Stimulated activated CD4-positive, alpha-beta T cell treated with anti-CD3 and anti-CD28 coated beads, Interleukin-2, amount 100 ng/mL, for 4 hours (primary cell): ENCODE data around the gene DCK.
"Not testable (repeated sequence)": the region's sequence is repeated elsewhere in the genome, so short reads cannot be mapped to it uniquely, and the experiment has no call there.

Experiments
- DNase-seq: peaks from one replicate; pipeline ENCODE4 v3.0.0-alpha.2; 2020; ENCODE audit warnings: low read depth

The DCK gene

DNA sequence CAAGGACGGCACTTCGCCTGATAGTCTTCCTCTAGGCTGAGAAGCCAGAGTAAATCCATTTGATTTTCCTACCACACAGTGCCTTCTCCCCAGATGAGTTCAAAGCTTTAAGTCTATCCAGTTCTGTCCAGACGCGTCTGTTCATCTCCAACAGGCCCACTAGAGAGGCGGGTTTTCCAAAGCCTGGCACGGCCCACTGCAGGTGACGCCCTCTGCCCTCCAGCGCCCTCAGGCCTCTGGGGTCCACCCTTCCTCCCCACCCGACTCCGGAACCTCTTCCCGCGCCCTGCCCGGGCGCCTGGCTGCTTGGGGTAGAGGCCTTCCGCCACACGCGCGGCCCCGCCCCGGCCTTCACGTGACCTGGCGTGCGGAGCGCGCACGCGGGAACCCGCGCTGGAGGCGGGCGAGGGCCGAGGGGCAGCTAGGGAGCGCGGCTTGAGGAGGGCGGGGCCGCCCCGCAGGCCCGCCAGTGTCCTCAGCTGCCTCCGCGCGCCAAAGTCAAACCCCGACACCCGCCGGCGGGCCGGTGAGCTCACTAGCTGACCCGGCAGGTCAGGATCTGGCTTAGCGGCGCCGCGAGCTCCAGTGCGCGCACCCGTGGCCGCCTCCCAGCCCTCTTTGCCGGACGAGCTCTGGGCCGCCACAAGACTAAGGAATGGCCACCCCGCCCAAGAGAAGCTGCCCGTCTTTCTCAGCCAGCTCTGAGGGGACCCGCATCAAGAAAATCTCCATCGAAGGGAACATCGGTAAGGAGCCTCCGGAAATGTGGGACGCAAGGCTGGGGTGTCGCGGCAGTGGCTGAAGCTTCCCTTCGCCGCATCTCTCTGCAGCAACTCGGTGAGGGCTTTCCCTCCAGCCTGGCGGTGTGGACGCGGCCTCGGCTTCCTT is at the start of gene DCK:
Gene DCK (plus strand): TSS at position 469 of the 888 bp plus-strand sequence. CDS start 187 bp downstream, at position 656.
- DNase-seq, result peak; percentile 76

DNA sequence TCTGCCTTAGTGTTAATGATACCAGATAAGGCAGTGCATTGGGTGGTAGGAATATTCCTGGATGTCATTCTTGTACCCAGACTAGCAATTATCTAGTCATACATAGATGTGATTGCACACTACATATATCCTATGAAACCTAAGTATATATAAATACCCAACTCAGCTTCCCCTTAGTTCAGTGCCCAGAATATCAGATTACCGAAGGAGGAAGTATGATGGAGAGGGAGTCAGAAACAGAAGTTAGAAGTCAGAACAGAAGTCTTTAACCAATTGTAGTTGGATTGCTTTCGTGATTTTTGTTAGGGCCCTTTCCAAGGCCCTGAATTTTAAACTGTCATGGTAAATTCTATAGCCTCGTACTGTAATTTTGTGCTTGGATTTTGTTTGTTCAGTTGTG is 48.4 kb upstream of the DCK start:
- DNase-seq, result no peak

DNA sequence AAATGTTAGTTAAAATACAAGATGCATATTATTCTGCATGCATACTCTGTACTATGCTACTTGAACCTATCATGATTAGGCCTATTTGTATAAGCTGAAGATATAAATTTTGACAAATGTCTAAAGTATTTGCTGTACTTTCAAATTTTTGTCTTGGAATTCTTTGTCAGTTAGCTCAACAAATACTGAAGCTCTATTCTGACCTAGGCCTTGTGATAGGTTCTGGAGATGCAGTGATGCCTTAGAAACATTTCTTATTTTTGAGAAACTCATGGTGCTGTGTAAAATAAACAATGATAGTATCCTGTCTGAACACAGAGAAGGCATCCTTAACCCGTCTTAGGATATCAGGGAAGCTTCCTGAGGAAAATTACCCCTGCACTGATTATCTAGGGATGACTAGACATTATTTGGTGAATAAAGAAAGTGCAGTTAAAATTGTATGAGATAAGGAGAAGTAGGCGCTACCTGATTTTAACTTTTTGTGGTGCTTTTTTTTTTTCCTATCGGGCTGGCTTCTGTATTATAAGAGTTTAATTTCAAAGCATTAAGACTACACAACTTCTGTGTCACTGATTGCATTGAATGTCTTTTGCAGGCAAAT is 47.9 kb upstream of the DCK start:
- DNase-seq, result no peak

DNA sequence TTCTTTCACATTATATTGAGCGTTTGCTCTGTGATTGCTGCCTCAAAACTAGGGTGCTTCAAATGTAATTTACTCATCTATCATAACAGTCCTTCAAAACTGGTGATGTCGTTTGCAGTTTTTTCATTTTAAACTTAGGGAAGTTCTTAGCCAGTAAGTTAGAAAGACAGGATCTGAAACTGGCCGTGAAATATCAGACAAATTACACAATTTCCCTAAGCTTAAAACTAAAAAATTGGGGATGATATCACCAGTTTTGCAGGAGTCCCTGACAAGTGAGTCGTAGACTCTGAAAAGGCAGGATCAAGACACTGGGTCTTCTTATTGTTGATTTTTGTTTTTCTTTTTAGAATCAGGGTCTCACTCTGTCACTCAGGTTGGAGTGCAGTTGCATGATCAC is 46.5 kb upstream of the DCK start:
- DNase-seq, result no peak

DNA sequence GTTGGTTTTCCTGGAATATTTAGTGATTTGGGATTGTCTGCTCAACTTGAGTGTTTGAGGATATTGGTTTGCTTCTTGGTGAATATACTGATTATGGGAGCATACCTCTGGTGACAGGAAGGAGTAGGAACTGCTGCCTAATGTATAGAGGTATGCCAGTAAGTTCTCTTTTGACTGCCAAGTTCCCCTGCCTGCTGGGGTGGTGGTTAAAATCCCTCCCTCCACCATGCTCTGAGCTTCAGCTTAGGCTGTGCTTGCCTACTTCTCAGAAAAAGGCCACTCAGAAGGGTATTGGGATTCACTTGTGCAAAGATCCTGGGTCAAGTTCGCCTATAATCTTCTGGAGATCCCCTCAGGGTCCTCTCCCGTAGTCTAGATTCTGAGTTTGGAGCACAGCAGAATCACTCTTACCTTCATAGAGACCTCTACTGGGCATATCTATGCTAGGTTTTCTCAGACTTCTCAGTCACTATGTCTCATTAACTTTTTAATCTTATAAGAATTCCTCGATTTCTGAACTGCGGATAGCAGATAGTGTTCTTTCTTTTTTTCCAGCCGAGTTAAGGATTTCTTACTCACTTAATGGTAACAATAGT is 44.7 kb upstream of the DCK start:
- DNase-seq, result no peak

DNA sequence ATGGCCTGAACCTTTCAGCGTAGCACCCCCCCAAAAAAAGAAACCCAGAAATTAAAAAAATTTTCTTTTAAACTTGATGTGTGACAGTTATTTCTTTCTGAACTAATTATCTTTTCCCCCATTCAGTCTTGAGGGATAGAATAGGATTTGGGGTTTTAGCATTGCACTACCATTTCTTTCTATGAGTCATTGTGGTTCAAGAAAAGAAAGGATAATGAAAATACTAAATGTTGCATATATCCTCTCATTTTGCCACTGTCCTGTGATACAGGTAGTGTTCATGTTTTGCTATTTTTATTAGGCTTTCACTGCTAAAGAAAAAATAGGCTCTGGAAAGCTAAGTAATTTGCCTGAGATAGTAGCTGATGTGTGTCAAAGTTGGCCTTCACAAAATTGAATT is 39.4 kb upstream of the DCK start:
- no peak for DNase-seq

DNA sequence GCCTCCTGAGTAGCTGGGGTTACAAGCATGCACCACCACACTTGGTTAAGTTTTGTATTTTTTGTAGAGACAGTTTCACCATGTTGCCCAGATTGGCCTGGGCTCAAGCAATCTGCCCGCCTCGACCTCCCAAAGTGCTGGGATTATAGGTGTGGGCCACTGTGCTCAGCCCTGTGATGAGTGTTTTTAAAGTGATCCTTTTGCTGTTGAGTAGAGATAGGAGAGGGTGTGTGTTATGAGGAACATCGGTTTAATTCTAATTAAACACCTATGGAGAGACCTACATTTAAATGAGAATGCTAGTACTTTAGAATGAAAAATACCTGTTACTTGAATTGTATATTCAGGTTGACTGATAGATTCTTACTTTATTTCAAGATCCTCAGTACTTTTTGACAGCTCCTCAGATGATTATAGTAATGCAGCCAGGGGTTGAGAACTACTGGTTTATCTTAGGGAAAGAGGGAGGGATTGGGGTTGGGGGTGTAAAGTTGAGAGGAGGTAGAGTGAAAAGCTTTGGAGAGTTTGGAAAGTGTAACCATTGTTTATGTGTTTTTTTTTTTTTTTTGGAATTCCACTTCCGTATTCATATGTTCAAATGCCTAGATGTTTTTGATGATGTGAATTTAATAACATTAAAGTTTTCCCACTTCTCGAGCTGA is 36.8 kb upstream of the DCK start:
- no peak for DNase-seq

DNA sequence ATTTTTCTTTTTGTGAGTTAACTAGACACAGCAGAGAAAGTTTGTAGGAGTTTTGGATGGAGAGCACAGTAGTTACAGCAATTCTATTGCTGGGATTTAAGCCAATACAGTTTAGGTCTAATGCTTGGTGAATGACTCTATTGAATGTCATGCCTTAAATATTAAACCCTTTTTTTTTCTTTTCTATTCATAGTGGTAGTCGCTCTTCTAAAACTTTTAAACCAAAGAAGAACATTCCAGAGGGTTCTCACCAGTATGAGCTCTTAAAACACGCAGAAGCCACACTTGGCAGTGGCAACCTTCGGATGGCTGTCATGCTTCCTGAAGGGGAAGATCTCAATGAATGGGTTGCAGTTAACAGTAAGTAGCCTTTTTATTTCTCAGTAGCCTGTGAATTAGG is 34.8 kb upstream of the DCK start:
- no peak for DNase-seq

DNA sequence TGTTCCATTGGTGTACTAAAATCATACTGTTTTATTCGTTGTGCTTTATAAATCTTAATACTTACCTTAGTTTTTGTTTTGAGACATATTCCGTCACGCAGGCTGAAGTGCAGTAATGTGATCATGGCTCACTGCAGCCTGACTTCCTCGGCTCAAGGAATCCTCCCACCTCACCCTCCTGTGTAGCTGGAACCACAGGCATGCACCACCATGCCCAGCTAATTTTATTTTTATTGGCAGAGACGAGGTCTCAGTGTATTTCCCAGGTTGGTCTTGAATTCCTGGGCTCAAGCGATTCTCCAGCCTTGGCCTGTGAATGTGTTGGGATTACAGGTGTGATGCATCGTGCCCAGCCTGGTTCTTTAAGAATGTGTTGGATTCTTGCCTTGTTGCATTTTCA is 24.4 kb upstream of the DCK start:
- no peak for DNase-seq

DNA sequence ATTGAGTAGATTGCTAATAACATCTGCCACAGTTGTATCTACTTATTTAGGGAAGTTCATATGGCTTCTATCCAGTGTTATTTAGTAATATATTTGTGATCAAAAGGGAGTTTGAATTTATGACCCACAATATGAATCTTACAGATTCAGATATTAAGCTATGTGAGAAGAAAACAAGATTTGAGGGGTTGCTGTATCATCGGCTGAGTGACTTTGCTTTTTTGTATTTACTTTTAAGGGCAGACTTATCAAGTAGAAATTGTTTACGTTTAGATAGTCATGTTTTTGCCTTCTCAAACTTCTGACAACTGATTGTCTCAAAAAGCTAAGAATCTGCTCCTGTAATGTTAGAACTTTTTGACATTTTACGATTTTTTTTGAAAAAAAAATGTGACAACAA is 17.2 kb upstream of the DCK start:
- no peak for DNase-seq

DNA sequence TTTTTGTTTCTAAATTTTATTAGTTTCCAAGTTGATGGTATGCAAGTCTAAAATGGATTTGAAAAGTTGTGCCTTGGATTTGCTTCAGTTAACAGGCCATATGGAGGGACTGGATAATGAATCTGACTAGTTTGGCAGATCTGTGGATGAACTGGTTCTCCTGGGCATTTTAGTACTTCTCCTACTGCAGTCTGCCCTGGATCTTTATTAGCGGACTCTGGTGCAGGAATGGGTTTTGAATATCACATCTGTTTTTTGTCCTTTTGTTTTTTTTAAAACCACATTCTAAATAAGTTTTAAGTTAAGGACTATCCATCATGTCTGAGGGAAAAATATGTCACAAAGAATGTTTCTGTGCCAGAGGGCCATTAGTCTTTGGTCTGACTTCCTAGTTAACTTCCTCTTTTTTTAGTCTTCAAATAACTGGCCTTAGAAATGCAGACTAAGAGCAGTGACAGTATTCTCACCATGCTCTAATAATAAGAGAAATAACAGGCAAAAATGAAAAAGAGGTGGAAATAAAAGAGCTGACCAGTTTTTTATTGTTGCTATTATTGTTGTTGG is 13.9 kb upstream of the DCK start:
- DNase-seq, result no peak

DNA sequence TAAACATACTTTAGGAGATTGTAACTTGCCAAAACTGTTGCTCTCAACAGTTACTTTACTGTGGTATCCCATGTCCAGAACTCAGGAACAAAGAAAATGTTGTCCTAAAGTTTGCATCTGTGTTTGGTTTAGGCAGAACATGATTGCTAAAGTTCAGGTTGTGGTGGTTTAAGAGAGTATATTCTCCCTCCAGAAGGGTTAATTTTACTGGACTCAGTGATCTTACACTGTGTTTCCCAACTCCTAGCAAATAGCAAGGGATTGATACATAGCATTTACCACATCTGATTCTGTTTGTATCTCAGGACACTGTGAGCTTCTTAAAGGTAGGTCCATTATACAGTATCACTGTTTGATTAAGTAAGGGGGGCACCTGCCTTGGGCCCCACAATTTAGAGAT is 13.3 kb upstream of the DCK start:
- no peak for DNase-seq

DNA sequence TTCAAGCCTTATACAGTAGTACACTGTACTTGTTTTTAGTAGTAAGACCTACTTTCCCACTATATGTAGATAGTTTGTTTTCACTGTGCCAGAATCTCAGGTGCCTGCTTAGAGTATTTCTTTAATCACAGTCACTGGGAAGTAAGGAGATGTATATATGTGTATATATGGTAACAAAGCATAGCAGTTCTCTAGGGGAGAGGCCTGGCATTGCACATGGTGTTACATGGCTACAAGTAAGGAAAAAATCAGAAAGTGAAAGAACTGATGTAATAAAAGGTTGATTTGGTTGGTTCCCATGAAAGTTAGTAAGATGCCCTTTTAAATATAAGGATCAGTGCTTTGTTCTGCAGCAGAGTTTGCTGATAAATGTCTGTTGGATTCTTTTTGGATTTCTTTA is 9.3 kb upstream of the DCK start:
- DNase-seq, result no peak

DNA sequence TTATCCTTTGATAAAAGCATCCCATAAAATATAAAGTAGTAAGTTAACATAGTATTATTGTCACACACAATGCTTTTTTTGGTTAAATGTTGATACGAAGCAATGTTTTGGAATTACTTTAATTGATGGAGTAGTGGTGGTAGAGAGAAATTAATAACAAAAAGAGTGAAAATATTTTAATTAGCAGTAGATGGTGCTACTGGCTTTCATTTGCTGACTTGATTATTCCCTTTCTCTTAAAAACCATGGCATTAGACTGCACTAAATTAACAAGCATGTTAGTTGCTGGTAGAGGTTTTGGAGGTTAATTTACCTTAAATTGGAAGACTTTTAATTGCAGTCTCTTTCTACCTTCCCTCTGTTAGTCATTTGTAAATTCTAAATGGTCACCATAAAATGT is 8.9 kb upstream of the DCK start:
- DNase-seq, result no peak

DNA sequence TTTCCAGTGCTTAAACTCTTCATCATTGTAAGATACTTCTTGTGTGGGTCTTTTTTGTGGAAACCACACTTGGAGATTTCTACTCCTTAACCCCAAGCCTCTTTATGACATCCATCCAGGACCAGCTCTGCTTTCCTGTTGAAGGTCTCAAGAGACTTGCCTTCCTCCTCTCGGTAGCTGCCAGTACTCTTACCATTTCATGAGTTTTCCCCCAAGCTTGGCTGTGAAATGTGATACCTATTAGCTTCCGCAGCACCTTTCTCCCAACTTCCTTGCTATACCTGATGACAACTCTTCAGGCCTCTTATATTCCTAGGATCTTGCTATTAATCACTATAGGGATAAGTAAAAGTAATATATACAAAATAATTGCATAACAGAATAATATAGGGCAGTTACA is 1.9 kb upstream of the DCK start:
- DNase-seq, result no peak

DNA sequence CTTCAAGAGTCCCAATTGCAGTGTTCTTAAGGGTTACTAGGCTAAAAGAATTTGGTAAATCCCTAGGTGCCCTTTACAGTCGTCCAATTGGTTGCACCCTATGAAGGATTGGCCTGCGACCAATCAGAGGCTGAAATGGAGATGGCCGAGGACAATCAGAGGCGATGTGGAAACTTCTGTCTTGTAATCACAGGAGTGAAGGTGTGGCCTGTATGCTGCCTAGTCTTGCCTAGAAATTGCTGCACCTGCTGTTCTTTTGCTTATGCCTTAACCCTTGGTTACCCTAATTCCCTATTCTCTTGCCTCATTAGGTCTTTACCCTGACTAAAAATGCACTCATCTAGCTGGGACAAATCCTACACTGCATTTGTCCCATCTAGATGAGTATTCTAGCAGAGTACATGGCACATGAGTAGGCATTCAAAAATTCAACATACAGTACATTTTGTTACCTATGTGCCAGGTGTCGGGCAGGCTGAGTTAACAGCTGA is 1.0 kb upstream of the DCK start:
- no peak for DNase-seq

DNA sequence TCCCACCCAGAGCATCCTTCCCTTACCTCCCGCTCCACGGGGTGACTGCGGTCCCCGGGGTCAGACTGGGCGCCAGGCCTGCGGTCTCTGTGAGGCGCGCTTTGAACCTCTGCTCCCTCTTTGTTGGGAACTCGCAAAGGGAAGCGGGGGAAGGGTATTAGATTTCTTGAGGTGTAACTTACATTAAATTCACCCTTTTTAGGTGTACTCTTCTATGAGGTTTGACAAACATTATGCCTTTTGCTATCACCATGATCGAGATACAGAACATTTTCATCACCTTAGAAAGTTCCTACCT is 569 bp downstream of the DCK start:
- DNase-seq, result no peak

DNA sequence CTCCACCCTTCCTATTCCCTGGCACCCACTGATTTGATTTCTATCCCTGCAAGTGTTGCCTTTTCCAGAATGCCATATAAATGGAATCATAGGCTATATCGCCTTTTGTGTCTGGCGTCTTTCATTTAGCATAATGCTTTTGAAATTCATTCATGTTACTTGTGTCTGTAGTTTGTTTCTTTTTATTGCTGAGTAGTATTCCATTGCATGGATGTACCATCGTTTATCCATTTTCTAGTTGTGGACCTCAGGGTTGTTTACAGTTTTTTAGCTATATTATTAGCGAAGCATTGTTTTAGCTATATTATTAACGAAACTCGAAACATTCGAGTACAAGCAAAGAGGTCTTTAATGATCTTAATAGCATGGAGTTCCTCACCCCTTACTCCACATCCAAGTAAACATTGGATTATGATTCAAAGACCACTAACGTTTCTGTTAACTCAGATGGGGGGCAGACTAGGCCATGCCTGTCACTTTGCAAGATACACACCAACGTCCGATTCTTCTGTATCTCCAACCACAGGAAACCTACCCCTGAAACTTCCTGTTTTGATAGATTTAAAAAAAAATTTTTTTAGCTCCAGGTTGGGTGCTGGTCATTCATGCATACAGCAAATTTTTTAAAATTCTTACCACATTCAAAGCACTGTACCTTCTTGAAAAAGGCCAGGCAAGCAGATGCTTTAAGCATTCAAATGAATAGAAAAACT is 1.1 kb downstream of the DCK start:
- DNase-seq, result no peak

DNA sequence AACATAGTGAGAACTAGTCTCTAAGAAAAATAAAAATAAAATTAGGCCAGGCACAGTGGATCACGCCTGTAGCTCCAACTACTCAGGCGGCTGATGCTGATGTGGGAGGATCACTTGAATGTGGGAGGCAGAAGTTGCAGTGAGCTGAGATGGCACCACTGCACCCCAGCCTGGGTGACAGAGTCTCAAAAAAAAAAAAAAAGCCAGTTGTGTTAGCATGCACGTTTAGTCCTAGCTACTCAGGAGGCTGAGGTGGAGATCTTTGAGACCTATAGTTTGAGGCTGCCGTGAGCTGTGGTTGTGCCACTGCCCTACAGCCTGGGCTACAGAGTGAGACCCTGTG is 2.5 kb downstream of the DCK start:
- peak; percentile 36 for DNase-seq

DNA sequence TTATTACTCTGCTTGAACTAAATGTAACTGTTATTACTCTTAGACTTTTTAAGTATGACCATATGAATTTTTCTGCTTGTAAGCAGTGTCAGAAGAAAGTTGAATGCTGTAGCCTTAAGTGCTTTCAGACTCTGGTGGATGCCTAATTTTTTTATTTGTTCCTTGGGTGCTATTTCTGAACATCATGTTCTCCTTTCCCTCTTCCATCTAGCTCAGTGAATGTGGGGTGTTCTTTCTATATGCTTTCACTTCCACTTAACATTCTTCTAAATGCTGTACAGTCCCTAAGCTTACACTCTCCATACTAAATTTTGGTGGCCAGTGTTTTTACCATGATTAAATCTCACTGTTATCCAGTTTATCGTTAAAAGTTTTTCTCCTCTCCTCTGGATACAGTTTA is 3.6 kb downstream of the DCK start:
- no peak for DNase-seq

DNA sequence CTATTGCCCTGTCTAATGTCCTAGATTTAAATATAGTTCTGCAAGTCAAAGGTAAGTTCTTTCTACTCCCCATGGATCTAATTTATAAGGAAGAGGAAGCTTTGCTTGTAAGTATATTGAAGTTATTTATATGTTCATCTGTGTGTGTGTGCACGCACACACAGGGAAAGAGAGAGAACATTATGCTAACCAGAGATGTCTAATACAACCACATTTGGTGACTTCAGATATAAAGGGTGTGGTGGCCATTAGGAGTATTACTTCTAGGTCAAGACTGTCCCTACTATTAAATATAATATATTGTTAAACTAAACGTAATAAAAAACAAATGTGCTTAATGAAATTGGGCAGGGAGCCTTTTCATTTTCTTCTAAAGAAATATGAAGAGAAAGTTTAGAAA is 4.1 kb downstream of the DCK start:
- no peak for DNase-seq

DNA sequence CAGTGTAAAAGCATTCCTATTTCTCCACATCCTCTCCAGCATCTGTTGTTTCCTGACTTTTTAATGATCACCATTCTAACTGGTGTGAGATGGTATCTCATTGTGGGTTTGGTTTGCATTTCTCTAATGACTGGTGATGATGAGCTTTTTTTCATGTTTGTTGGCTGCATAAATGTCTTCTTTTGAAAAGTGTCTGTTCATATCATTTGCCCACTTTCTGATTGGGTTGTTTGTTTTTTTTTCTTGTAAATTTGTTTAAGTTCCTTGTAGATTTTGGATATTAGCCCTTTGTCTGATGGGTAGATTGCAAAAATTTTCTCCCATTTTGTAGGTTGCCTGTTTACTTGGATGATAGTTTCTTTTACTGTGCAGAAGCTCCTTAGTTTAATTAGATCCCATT is 6.2 kb downstream of the DCK start:
- DNase-seq, result not testable (repeated sequence)
